Measurements from ENCODE around the gene SYK.

DNA sequence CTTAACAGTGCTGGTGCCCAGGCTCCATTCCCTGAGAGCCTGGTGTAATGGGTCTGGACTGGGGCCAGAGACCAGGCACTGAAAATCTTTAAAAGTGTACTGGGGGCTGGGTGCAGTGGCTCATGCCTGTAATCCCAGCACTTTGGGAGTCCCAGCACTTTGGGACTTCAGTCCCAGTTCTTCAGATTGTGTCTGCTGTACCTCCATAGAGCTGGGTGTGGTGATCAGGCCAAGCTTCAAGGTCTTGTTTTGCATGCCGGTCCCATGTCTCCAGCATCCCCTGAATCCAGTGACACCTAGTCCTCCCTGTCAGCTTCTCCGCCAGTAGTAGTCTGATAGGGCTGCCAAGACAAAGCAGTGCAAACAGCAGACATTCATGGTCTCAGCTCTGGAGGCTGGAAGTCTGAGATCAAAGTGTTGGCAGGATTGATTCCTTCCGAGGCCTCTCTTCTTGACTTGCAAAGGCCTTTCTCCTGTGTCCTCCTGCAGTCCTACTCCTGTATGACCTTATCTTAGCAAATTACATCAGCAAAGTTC is 108.2 kb downstream of the SYK start:
- no peak for TF ChIP-seq POLR2AphosphoS5 (IDR thresholded peaks at IDR 0.05; ENCODE audit: low read depth, low read length)
- TF ChIP-seq, protein P1, sequence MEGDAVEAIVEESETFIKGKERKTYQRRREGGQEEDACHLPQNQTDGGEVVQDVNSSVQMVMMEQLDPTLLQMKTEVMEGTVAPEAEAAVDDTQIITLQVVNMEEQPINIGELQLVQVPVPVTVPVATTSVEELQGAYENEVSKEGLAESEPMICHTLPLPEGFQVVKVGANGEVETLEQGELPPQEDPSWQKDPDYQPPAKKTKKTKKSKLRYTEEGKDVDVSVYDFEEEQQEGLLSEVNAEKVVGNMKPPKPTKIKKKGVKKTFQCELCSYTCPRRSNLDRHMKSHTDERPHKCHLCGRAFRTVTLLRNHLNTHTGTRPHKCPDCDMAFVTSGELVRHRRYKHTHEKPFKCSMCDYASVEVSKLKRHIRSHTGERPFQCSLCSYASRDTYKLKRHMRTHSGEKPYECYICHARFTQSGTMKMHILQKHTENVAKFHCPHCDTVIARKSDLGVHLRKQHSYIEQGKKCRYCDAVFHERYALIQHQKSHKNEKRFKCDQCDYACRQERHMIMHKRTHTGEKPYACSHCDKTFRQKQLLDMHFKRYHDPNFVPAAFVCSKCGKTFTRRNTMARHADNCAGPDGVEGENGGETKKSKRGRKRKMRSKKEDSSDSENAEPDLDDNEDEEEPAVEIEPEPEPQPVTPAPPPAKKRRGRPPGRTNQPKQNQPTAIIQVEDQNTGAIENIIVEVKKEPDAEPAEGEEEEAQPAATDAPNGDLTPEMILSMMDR (IDR thresholded peaks at IDR 0.05): no peak
